Measurements from ENCODE around the gene WDR64. TPM values are rescaled to one million over a fixed set of nuclear protein-coding genes. Genes with fewer than 3 reads are reported as not detected.
"Not testable (repeated sequence)": the region's sequence is repeated elsewhere in the genome, so short reads cannot be mapped to it uniquely, and the experiment has no call there.

Gene WDR64
- total RNA-seq, 2 experiments from 2014 or later, result not detected

- POLR2A ChIA-PET, result no interaction called here
- CTCF ChIA-PET, result no interaction called here
These were observed 36.9 kb downstream of the WDR64 start for GRCh38 chr1:241688940-241689368.

DNA sequence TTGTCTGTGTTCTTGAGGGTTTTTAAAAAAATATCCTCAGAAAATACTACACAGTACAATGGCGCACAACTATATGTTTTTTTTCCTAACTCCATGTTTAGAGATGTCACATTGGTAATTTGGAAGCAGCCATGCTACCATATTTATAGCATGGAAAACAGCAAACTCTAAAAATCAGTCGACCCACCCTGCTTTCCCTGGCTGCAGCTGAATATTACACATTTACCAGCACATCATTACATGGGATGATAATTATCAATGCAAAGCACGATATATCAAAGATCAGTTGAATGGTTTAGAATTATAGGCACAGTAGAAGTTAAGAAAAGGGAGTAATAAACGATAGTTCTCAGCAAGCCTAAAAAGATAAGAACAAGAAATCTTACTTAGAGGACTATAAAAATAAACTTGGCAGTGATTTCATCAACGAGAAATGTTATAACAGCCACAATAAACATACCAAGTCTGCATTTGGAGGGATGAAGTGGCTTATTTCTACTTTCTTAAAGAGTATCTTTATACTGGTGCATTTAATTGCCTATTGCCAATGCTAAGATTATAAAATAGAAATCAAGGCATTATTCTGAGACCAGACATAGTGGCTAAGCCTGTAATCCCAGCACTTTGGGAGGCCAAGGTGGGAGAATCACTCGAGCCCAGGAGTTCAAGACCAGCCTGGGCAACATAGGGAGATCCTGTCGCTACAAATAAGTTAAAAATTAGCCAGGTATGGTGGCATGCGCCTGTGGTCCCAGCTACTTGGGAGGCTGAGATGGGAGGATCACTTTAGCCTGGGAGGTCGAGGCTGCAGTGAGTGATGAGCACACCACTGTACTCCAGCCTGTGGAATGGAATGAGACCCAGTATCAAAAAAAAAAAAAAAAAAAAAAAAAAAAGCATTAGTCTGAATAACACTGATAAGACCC is 43.4 kb downstream of the WDR64 start:
- CTCF ChIA-PET, result no interaction called here
- POLR2A ChIA-PET, result interaction anchor here (0.6 kb wide), 1 partner anchor 225 kb away, joined by 12 read pairs; no protein-coding TSS in a partner anchor

DNA sequence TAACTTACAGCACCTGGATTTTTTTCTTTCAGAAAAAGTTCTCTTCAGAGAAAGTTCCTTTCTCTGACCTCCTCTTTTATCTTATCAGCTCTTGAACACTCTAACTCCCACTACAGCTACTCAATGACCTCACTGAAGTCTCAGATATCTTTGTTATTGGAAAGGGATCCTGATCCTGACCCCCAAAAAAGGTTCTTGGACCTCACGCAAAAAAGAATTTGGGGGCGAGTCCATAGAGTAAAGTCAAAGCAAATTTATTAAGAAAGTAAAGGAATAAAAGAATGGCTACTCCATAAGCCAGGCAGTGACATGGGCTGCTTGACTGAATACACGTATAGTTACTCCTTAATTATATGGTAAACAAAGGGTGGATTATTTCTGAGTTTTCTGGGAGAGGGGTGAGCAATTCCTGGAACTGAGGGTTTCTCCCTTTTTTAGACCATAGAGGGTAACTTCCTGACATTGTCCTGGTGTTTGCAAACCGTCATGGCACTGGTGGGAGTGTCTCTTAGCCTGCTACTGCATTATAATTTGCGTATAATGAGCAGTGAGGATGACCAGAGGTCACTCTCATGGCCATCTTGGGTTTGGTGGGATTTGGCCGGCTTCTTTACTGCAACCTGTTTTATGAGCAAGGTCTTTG is 44.2 kb downstream of the WDR64 start:
- POLR2A ChIA-PET, result interaction anchor here (0.6 kb wide), 1 partner anchor 224 kb away, joined by 12 read pairs; no protein-coding TSS in a partner anchor
- CTCF ChIA-PET, result no interaction called here

- ChIA-PET POLR2A (no interaction called here), CTCF (no interaction called here)
These were observed 44.9 kb downstream of the WDR64 start for GRCh38 chr1:241696815-241697639.

DNA sequence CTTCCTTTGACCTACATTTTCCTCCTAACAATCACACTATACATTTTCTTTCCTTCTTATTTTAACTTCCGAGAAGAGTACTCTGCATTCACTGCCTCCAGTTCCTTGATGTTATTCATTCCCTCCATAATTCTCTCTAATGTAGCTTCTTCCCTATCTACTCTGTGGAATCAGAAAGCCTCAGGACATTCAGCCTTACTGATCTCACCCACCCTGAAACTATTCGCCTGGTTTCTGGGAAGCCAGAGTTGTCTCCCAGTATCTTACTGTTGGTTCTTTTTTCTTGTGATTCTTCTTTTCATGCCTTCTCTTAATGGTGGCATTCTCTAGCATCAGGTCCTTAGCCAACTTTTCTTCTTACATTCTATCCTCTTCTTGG is 45.5 kb downstream of the WDR64 start:
- POLR2A ChIA-PET, result no interaction called here
- CTCF ChIA-PET, result no interaction called here

GRCh38 chr1:241698177-241698576 is 46.1 kb downstream of the WDR64 start:
- CTCF ChIA-PET, result no interaction called here
- POLR2A ChIA-PET, result no interaction called here

GRCh38 chr1:241701483-241702295 is 49.6 kb downstream of the WDR64 start:
- CTCF ChIA-PET, result no interaction called here
- POLR2A ChIA-PET, result no interaction called here

DNA sequence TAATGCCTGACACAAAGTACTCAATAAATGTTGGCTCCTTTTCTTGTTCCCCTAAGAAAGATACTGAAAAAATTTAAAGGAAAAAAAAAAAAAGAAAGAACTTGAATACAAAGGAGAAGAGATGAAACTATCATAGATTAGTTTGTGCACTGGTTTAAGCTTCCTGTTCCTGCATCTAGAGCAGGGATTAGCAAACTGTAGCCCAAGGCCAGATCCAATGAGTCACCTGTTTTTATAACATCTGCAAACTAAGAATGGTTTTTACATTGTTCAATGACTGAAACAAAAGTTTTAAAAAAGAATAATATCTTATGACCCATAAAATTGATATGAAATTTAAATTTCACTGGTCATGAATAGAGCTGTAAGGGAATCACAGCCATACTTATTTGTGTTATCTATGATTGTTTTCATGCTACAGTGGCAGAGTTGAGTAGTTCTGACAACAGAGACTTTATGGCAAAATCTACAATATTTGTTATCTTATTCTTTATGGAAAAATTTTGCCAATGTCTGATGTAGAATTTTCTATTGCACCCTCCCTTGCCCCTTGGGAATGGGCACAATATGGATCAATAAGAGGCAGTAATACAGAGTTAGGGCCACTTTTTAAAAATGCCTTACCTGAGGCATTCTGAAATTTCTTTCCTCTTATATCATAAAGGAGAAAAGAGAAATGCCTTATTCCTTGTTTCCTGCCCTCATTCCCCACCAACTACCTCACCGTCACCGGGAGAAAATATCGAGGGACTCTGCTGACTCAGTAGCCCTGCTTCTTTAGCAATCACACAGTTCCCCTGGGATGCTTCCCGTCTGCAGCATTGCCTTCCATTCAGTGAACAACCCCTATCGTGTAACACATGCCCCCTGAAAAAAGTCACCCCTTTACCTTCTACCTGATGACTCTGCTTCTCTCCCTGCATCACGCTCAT is 50.6 kb downstream of the WDR64 start:
- ChIA-PET POLR2A (no interaction called here), CTCF (no interaction called here)

DNA sequence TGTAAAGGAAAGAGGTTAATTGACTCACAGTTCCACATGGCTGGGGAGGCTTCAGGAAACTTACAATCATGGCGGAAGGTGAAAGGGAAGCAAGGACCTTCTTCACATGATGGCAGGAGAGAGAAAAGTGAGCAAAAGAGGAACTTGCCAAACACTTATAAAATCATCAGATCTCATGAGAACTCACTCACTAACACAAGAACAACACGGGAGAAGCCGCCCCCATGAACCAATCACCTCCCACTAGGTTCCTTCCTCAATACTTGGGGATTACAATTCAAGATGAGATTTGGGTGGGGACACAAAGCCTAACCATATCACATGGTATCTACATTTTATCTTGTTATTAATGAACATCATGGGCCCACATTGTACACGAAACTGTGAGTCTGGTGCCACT is 51.7 kb downstream of the WDR64 start:
- CTCF ChIA-PET, POLR2A ChIA-PET: not testable (repeated sequence)

DNA sequence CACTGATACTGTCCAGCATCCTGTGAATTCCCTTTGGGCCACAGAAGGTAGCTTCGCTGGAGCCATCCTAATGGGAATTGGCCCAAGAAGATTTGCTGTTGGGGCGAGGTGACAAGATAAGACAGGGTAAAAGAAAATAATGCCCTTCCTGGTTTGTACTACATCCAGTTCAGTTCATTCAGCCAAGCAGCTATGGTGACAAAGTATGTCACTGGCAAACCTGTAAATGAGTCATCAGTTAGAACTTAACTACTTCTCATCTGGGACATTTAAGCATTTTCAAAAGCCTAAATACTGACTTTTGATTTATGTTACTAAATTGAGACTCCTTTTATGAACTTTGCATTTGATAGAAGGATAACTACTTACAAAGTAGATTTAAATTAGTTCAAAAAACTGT is 54.2 kb downstream of the WDR64 start:
- ChIA-PET CTCF (no interaction called here), POLR2A (no interaction called here)

GRCh38 chr1:241706967-241707366 is 54.9 kb downstream of the WDR64 start:
- CTCF ChIA-PET, result no interaction called here
- POLR2A ChIA-PET, result no interaction called here

GRCh38 chr1:241707442-241707841 is 55.4 kb downstream of the WDR64 start:
- POLR2A ChIA-PET, result no interaction called here
- CTCF ChIA-PET, result no interaction called here

- POLR2A ChIA-PET, result no interaction called here
- CTCF ChIA-PET, result no interaction called here
These were observed 59.2 kb downstream of the WDR64 start for GRCh38 chr1:241711326-241711725.

DNA sequence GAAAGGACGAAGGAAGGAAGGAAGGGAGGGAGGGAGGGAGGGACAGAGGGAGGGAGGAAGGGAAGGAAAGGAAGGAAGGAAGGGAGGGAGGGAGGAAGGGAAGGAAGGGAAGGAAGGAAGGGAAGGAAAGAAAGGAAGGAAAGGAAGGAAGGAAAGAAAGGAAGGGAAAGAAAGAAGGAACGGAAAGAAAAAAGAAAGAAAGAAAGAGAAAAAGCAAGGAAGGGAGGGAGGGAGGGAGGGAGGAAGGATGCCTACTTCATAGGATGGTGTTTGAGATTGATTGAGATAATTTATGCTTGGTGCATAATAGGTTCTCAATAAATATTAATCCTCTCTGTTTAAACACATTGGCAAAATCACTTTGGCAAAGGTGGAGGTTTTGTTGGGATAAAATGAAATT is 61.2 kb downstream of the WDR64 start:
- CTCF ChIA-PET, result no interaction called here
- POLR2A ChIA-PET, result no interaction called here

DNA sequence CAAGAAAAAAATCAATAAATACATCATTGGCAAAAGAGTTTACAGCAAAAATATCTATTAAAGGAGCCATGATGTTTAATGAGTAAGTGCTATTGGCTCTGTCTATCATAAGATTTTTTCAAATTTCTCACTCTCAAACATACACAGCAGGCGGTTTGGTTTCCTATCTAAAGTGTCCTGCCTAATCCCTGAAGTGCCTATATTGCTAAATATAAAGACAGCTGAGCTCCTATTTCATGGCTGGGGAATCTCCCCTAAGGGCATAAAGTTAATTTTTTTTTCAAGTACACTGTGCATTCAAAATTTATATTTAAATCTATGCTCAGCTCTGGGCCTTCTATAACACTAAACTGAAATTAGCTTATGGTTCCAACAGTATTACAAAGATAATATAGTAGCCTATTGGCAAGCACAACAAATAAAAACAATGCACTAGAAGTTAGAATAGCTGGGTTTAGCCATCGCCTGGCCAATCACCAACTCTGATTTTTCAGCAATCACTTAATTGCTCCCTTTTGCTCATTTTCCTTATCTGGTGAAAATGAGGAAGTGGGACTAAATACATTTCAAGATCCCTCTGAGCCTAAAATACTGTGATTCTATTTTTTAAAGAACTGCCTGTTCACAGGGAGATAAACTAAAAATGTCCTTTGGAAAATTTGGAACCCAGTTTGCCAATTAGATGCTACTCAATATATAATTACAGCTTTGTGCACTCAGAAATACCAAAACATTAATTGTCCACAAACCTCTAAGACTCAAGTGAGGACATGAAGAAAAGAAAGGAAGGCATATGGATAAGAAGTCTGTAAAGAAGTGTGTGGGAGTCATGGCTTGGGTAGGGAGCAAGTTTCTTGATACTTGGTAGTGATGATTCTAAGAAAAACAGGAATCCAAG is 62.5 kb downstream of the WDR64 start:
- ChIA-PET CTCF (no interaction called here), POLR2A (no interaction called here)

DNA sequence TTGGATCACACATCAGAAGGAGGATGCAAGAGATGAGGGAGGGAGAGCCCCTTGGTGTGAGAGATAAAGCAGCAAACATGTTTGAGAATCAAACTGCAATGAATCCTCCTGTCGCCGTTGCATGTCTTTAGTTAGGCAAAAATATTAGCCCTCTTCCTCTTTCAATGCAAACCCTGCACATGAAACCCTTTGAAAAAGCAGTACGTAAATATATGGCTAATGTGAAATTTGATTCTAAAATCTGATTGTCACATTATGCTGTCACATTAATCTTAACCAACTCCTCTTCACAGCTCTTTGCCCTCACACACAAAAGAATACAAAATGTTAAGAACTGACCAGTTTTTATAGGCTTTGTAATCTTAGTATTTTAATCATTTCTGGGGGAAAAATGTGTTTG is 63.4 kb downstream of the WDR64 start:
- POLR2A ChIA-PET, result no interaction called here
- CTCF ChIA-PET, result no interaction called here

DNA sequence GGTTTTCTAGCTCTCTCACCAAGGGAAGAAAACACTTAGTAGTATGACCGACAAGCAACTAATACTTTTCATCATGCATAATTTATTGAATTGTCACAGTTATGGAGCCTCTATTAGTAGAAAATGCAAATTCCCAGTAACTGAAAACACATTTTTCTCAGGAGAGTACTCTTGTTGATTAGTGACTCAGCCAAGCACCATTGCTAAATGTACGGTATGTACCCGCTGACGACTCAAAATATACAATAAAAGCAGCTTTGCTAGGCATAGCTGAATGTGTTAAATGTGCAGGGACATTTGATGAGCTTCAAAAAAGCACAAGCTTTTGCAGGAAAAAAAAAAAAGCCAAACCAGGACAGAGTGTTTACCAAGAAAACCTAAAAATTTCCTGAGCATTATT is 63.9 kb downstream of the WDR64 start:
- ChIA-PET CTCF (no interaction called here), POLR2A (no interaction called here)
